Lower leg skin (tissue), 4 donors: ENCODE data around the gene C1orf216. TPM values are rescaled to one million over a fixed set of nuclear protein-coding genes. Genes with fewer than 3 reads are reported as not detected.
"Not testable (repeated sequence)": the region's sequence is repeated elsewhere in the genome, so short reads cannot be mapped to it uniquely, and the experiment has no call there.

Experiments used
- DNase-seq, 2 donors: peaks; one replicate each; pipeline ENCODE4 v3.0.0-alpha.2; 2019; ENCODE audit warnings: low spot score in 2 of 2
- H3K4me3 ChIP-seq: fragments of 200-600 bp; sonication (generic); 2 replicates; pipeline ENCODE4 v1.5.1; 2017; ENCODE audit warnings: mild to moderate bottlenecking, low read depth; ENCODE audit not compliant: poor library complexity, severe bottlenecking
- CTCF ChIP-seq, 3 donors: fragments of 450-650 bp; IDR thresholded peaks; one replicate each; pipeline ENCODE4 v1.5.1; 2016; ENCODE audit warnings: antibody characterized with exemption in 3 of 3, mild to moderate bottlenecking in 3 of 3, moderate library complexity in 2 of 3
- POLR2A ChIP-seq, 2 donors: fragments of 450-650 bp; IDR thresholded peaks; one replicate each; pipeline ENCODE4 v1.6.1; 2016 to 2017; ENCODE audit warnings: antibody characterized with exemption in 2 of 2, mild to moderate bottlenecking in 1 of 2, moderate library complexity in 1 of 2
- WGBS, 2 donors: methylation state at CpG; one replicate each; pipeline ENCODE4 v1.1.5; 2018; 5-methylcytosine and 5-hydroxymethylcytosine counted together
- intact Hi-C: fragments of 100-400 bp; cut with DNase I; formaldehyde crosslinking; loops from one replicate; pipeline ENCODE4 v1.15.0; 2023; ENCODE audit warnings: low total_unique reads
- total RNA-seq, 4 donors: library from RNA; depleted of rRNA; stranded (reverse); fragments of >200 nt; gene quantifications; one replicate each; pipeline ENCODE4 v1.1.0, GENCODE V29; 2016

The C1orf216 gene
- total RNA-seq, 4 donors from 2014 or later, result 5.6 to 9.8 (median 6.5) TPM

- intact Hi-C loops, result no loop called here
- TF ChIP-seq CTCF (IDR thresholded peaks at IDR 0.05), result no peak
- TF ChIP-seq POLR2A (IDR thresholded peaks at IDR 0.05), result no peak
- no peak for DNase-seq
- H3K4me3 ChIP-seq, result no peak overlapping the region
- 69 to 82% methylated on average over 2 of the region's 2 CpGs for WGBS, 2 donors
Observed at GRCh38 chr1:35692317-35692716, 26.4 kb downstream of the C1orf216 start.

GRCh38 chr1:35691571-35692220 is 27.0 kb downstream of the C1orf216 start:
- WGBS, 2 donors, result 72% methylated on average over 8 of the region's 8 CpGs
- DNase-seq, result no peak
- no peak overlapping the region for H3K4me3 ChIP-seq
- TF ChIP-seq POLR2A (IDR thresholded peaks at IDR 0.05) (no peak), CTCF (IDR thresholded peaks at IDR 0.05) (no peak)
- intact Hi-C loops, result no loop called here

- TF ChIP-seq POLR2A (IDR thresholded peaks at IDR 0.05) (no peak), CTCF (IDR thresholded peaks at IDR 0.05) (no peak)
- intact Hi-C loops, result no loop called here
- DNase-seq, result no peak
- H3K4me3 ChIP-seq, result no peak overlapping the region
- WGBS, 2 donors, result 42 to 43% methylated on average over 9 of the region's 9 CpGs
Observed at GRCh38 chr1:35691080-35691479, 27.6 kb downstream of the C1orf216 start.

GRCh38 chr1:35690103-35690502 is 28.6 kb downstream of the C1orf216 start:
- DNase-seq, intact Hi-C loops, H3K4me3 ChIP-seq: not testable (repeated sequence)
- WGBS, 2 donors, result 92 to 93% methylated on average over 4 of the region's 4 CpGs

- no peak for TF ChIP-seq POLR2A (IDR thresholded peaks at IDR 0.05)
- TF ChIP-seq CTCF (IDR thresholded peaks at IDR 0.05), result no peak
- H3K4me3 ChIP-seq, result no peak overlapping the region
- 88 to 91% methylated on average over 5 of the region's 5 CpGs for WGBS, 2 donors
- intact Hi-C loops, result no loop called here
- no peak for DNase-seq
Observed at GRCh38 chr1:35688161-35688560, 30.5 kb downstream of the C1orf216 start.

- no peak for DNase-seq
- 65% methylated on average over 5 of the region's 5 CpGs for WGBS, 2 donors
- no peak for TF ChIP-seq POLR2A (IDR thresholded peaks at IDR 0.05)
- TF ChIP-seq CTCF (IDR thresholded peaks at IDR 0.05), result no peak
- H3K4me3 ChIP-seq, result no peak overlapping the region
- intact Hi-C loops, result no loop called here
Observed at GRCh38 chr1:35683012-35683411, 35.7 kb downstream of the C1orf216 start.
